Left lung (tissue), 10 donors: ENCODE measurements around the gene SFRP4. TPM values are rescaled to one million over a fixed set of nuclear protein-coding genes. Genes with fewer than 3 reads are reported as not detected.

Experiments
- ATAC-seq: fragments of 200-7000 bp; cut with Tn5 transposase; one replicate; pipeline ENCODE4 v1.9.1; 2020; ENCODE audit warnings: moderate library complexity
- DNase-seq, 4 donors: peaks; one replicate each; pipeline ENCODE4 v3.0.0-alpha.2; 2013 to 2020
- H3K27ac ChIP-seq, 2 donors: fragments of 200-600 bp; sonication (generic) in 1 of 2; one replicate each; pipeline versions ENCODE4 v1.5.0 to v1.8.0; 2020 to 2021
- H3K27me3 ChIP-seq, 2 donors: fragments of 200-600 bp; sonication (generic) in 1 of 2; one replicate each; pipeline versions ENCODE4 v1.5.0 to v1.8.0; 2020 to 2021
- H3K36me3 ChIP-seq, 2 donors: fragments of 200-600 bp; sonication (generic) in 1 of 2; one replicate each; pipeline versions ENCODE4 v1.5.0 to v1.8.0; 2020 to 2021
- H3K4me1 ChIP-seq, 2 donors: fragments of 200-600 bp; one replicate each; pipeline ENCODE4 v1.8.0; 2021
- H3K4me3 ChIP-seq, 2 donors: fragments of 200-600 bp; sonication (generic) in 1 of 2; one replicate each; pipeline versions ENCODE4 v1.5.0 to v1.8.0; 2020 to 2021; ENCODE audit warnings: mild to moderate bottlenecking in 1 of 2
- H3K9me3 ChIP-seq, 2 donors: fragments of 200-600 bp; sonication (generic) in 1 of 2; one replicate each; pipeline versions ENCODE4 v1.5.0 to v1.8.0; 2020 to 2021
- intact Hi-C, 2 donors: fragments of 100-400 bp; cut with DNase I; formaldehyde crosslinking; loops; one replicate each; pipeline versions ENCODE4 v1.11.2 to v1.14.2; 2022
- polyA plus RNA-seq, 6 donors: library from polyadenylated mRNA; unstranded; fragments of 120-200 nt; gene quantifications; one replicate each; pipeline ENCODE4 v1.2.1, GENCODE V29; 2013; ENCODE audit not compliant: insufficient read length in 6 of 6
- total RNA-seq, 2 donors: library from RNA; stranded (reverse); fragmentation: NEBNext Ultra II Directional; extraction: Animal tissue kit (Norgen Biotek cat#: 25700); gene quantifications; one replicate each; pipeline ENCODE4 v1.2.1, GENCODE V29; 2021
- TF ChIP-seq, protein P1 (sequence below), 2 donors: fragments of 200-600 bp; sonication (generic) in 1 of 2; IDR thresholded peaks; one replicate each; pipeline versions ENCODE4 v1.5.0 to v1.8.0; 2021; ENCODE audit warnings: antibody characterized with exemption in 2 of 2
- donor health status: DM: no; HTN: yes; CAD: no.
- donor health status: DM: no; HTN: no; CAD: no.

SFRP4 gene
- total and polyA plus RNA-seq, 8 donors = 0.43 to 37.3 (median 1.4) TPM

DNA sequence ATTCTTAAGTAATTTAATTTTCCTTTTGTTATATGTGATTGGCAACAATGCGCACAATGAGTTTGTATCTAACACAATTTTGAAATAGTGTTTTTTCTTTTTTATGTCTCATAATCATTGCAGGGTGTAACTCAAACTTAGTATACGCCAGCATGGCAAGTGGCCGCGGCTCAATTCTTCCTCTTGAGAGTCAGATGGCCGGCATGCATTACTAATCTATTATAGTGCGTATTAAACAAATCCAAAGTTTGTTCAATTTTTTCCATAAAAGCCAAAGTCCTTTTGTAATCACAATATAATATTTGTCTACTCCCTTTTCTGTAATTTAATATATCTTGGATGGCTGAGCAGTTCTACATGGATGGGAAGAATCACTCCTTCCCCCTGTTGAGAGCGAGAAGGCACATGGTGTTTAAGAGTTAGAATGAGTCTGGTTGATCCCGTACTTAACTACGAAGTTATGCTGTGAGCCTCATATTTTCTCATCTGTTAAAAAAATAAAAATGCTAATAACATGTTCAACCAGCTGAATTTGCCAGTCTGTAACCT is 16.5 kb upstream of the SFRP4 start:
- H3K27me3 ChIP-seq = no peaks in the 10 kb centered on the region
- intact Hi-C loops = no loop called here
- DNase-seq (no peak), ATAC-seq (no peak)
- H3K9me3 ChIP-seq = peaks cover 0 to 8% of the 10 kb centered on the region in 2 donors
- TF ChIP-seq, protein P1, sequence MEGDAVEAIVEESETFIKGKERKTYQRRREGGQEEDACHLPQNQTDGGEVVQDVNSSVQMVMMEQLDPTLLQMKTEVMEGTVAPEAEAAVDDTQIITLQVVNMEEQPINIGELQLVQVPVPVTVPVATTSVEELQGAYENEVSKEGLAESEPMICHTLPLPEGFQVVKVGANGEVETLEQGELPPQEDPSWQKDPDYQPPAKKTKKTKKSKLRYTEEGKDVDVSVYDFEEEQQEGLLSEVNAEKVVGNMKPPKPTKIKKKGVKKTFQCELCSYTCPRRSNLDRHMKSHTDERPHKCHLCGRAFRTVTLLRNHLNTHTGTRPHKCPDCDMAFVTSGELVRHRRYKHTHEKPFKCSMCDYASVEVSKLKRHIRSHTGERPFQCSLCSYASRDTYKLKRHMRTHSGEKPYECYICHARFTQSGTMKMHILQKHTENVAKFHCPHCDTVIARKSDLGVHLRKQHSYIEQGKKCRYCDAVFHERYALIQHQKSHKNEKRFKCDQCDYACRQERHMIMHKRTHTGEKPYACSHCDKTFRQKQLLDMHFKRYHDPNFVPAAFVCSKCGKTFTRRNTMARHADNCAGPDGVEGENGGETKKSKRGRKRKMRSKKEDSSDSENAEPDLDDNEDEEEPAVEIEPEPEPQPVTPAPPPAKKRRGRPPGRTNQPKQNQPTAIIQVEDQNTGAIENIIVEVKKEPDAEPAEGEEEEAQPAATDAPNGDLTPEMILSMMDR (IDR thresholded peaks at IDR 0.05) = no peak
- peaks cover 6 to 9% of the 10 kb centered on the region in 2 donors for H3K4me1 ChIP-seq
- H3K4me3 ChIP-seq = no peak overlapping the region
- no peak overlapping the region for H3K27ac ChIP-seq
- no peaks in the 10 kb centered on the region for H3K36me3 ChIP-seq

DNA sequence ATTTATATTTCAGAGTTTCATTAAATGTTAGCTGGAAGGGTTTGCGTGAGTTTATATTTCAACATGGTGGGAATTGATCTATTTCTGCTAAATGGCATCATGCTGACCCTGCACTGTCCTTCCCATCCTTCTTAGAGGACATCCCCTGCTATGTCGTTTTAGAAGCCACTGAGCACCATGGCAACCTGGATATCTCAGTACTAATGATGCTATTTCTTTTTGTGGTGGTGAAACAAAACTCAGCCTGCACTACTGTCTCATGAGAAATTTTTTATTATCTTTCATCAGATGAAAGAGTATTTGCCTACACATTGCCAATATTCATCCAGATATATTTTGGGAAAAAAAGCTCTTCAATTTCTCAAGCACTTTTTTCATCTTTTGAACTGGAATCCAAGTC is 15.9 kb upstream of the SFRP4 start:
- intact Hi-C loops = no loop called here
- no peak overlapping the region for H3K27ac ChIP-seq
- peaks cover 9 to 11% of the 10 kb centered on the region in 2 donors for H3K4me1 ChIP-seq
- TF ChIP-seq, protein P1 (IDR thresholded peaks at IDR 0.05) = no peak
- no peaks in the 10 kb centered on the region for H3K36me3 ChIP-seq
- peaks cover 0 to 8% of the 10 kb centered on the region in 2 donors for H3K9me3 ChIP-seq
- no peak overlapping the region for H3K4me3 ChIP-seq
- DNase-seq (no peak), ATAC-seq (no peak)
- H3K27me3 ChIP-seq = no peaks in the 10 kb centered on the region

DNA sequence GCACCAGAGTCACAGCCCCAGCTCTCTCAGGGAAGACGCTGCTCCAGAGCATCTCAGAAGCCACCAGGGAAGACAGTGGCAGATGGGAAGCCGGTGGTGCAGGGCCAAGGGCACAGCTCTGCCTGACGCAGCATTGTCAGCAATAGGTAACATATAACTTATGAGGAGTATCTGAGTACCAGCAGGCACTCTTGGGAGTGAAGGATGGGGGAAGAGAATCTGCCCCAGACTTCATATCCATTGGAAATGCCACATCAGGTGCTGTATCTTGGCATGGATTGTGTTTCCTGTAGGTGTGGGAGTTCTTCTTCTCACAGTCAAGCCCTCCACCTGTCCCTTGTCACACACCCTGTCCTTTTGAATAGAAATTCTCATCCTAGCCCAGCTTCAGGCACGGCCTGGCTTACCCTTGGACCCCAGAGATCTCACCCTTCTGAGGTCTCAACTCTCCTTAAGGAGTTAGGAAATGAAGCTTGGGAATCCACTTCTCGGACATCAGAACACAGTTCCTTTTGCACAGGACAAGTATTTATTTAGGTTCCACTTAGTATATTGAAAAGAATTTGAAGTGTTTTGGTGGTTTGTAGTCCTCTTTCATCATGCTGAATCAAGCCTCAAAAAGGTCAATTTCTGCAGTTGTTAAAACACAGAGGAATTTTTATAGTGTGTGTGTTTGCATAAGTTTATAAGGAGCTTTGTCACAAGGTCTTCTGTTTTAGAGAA is 13.8 kb upstream of the SFRP4 start:
- intact Hi-C loops = no loop called here
- H3K9me3 ChIP-seq = peaks cover 0 to 9% of the 10 kb centered on the region in 2 donors
- H3K27me3 ChIP-seq = no peaks in the 10 kb centered on the region
- peak overlapping the region; percentile 54 to 82 for H3K27ac ChIP-seq
- DNase-seq = peak in 1 of 4 donors; percentile 28
- H3K4me1 ChIP-seq = peaks cover 12 to 14% of the 10 kb centered on the region in 2 donors
- peak; percentile 77 for ATAC-seq
- TF ChIP-seq, protein P1 (IDR thresholded peaks at IDR 0.05) = no peak
- no peaks in the 10 kb centered on the region for H3K36me3 ChIP-seq
- no peak overlapping the region for H3K4me3 ChIP-seq

DNA sequence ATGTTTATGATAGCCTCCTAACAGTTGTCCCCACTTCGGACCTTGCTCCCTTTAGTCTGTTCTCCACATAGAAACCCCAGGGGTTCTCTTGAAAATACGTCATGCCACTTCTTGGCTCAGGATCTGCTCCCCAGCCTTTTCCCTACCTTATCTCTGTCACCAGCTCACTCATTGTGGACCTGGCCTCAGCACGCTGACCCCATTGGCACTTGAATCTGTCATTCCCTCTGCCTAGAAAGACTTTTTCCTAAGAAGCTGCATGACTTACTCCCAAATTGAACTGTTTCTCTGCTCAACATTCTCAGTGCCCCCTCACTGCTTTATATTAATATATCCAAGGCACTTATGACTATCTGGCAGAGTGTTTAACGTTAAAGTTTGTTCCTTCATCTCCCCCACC is 12.3 kb upstream of the SFRP4 start:
- DNase-seq = no peak
- Histone ChIP-seq H3K9me3 (peaks cover 0 to 15% of the 10 kb centered on the region in 2 donors), H3K36me3 (no peaks in the 10 kb centered on the region), H3K27me3 (no peaks in the 10 kb centered on the region), H3K27ac (peak overlapping the region in 1 of 2 donors; percentile 42), H3K4me1 (peaks cover 12 to 14% of the 10 kb centered on the region in 2 donors), H3K4me3 (no peak overlapping the region)
- intact Hi-C loops = no loop called here
- no peak for ATAC-seq
- TF ChIP-seq, protein P1 (IDR thresholded peaks at IDR 0.05) = no peak

DNA sequence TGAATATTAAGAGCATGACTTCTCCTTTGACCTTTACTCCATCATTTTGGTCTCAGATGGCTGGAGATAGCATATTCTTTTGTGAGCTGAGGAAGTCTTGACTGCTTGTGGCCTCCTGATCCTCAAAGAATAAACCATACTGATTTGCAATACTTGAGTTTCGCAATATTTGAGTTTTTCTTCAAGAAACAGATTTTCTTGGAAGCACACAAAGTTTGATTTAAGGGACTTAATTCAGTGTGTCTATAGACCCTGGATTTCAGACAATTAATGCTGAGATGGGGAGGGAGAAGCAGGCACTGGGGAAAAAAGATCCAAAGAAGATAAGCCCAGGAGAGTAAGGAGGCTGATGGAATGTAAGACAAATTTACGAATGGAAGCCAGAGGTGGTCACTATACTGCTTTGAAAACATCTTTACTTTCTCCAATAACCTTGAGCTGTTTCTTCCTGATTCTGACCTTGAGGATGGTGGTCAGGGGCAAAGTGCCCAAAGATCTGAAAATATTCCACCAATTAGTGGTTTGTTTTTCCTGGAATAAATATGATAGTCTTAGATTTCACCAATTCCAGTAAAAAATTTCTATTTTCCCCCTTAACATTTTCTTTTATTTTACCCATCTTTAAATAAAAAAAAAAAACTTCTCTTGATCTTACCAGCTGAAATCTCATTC is 11.3 kb upstream of the SFRP4 start:
- DNase-seq = no peak
- no peak overlapping the region for H3K4me3 ChIP-seq
- peaks cover 11 to 12% of the 10 kb centered on the region in 2 donors for H3K4me1 ChIP-seq
- TF ChIP-seq, protein P1 (IDR thresholded peaks at IDR 0.05) = no peak
- no peaks in the 10 kb centered on the region for H3K36me3 ChIP-seq
- intact Hi-C loops = no loop called here
- no peaks in the 10 kb centered on the region for H3K27me3 ChIP-seq
- H3K9me3 ChIP-seq = peaks cover 0 to 15% of the 10 kb centered on the region in 2 donors
- no peak for ATAC-seq
- H3K27ac ChIP-seq = peak overlapping the region in 1 of 2 donors; percentile 60
